Right hindlimb (tissue), 1 donor: ENCODE data around the gene DDC.
A peak's percentile ranks its signal among the peaks of the same experiment; 100 is the strongest.
"Not testable (repeated sequence)": the region's sequence is repeated elsewhere in the genome, so short reads cannot be mapped to it uniquely, and the experiment has no call there.

Experiments used
- DNase-seq: peaks from one replicate; pipeline ENCODE4 v3.0.0-alpha.2; 2018

The DDC gene

GRCh38 chr7:50479743-50480517 lies 85.3 kb downstream of the DDC start:
- no peak for DNase-seq

- DNase-seq: no peak
These were observed 87.6 kb downstream of the DDC start for GRCh38 chr7:50477640-50478039.

- DNase-seq: no peak
These were observed 88.1 kb downstream of the DDC start for GRCh38 chr7:50476953-50477625.

GRCh38 chr7:50475340-50475739 lies 89.9 kb downstream of the DDC start:
- DNase-seq: no peak

GRCh38 chr7:50474382-50475160 lies 90.6 kb downstream of the DDC start:
- DNase-seq: no peak

- DNase-seq: no peak
These were observed 91.7 kb downstream of the DDC start for GRCh38 chr7:50473531-50473930.

- DNase-seq: no peak
These were observed 92.8 kb downstream of the DDC start for GRCh38 chr7:50472427-50472826.

GRCh38 chr7:50471970-50472369 lies 93.2 kb downstream of the DDC start:
- DNase-seq: no peak

GRCh38 chr7:50470250-50471163 lies 94.7 kb downstream of the DDC start:
- no peak for DNase-seq

- DNase-seq: no peak
These were observed 96.0 kb downstream of the DDC start for GRCh38 chr7:50469181-50469580.

GRCh38 chr7:50467817-50468610 lies 97.2 kb downstream of the DDC start:
- DNase-seq: peak; percentile 80

- DNase-seq: no peak
These were observed 98.2 kb downstream of the DDC start for GRCh38 chr7:50466815-50467585.

- DNase-seq: no peak
These were observed 102.2 kb downstream of the DDC start for GRCh38 chr7:50463035-50463434.

- no peak for DNase-seq
These were observed 102.8 kb downstream of the DDC start for GRCh38 chr7:50462361-50462760.

GRCh38 chr7:50461695-50462094 lies 103.5 kb downstream of the DDC start:
- no peak for DNase-seq

GRCh38 chr7:50459183-50459582 lies 106.0 kb downstream of the DDC start:
- DNase-seq: not testable (repeated sequence)

GRCh38 chr7:50458651-50459050 lies 106.6 kb downstream of the DDC start:
- not testable (repeated sequence) for DNase-seq

GRCh38 chr7:50456371-50457123 lies 108.7 kb downstream of the DDC start:
- no peak for DNase-seq

GRCh38 chr7:50455658-50456057 lies 109.5 kb downstream of the DDC start:
- no peak for DNase-seq

GRCh38 chr7:50454968-50455367 lies 110.2 kb downstream of the DDC start:
- no peak for DNase-seq
